Measurements from ENCODE around the gene CYTH4. TPM values are rescaled to one million over a fixed set of nuclear protein-coding genes. Genes with fewer than 3 reads are reported as not detected.

CYTH4 gene
- total RNA-seq, 4 donors from 2014 or later: 13.5 to 75.9 (median 22.5) TPM

DNA sequence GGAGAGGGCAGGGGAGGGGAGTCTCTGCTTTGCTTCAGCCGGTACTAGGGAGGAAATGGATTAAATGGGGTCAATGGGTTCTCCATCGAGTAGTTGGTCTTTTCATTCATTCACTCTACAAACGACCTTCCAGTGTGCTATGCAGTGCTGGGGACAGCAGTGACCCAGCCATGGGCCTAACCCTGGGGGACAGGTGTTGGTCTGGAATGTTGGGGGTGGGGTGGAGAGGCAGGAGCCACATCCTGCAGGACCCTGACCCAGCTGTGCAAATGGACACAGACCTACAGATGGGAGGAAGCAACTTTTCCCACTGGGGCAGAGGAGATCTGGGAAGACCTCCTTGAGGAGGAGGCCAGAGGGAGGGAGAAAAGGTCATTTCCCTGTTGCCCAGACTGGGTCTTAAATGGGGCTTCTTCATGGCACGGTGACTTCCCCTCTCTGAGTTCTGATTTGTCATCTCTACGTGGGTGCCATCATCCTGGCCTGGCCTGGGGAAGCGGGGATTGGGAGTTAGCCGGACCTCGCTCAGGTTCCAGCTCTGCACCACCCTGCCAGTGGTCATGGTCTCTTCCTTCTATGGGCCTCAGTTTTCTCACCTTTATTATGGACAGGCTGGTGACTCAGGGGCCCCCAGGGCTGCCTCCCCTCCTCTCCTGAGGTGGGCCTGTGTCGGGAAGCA, 2.0 kb downstream of the CYTH4 start:
- Histone ChIP-seq H3K9me3 (no peaks in the 10 kb centered on the region), H3K27ac (peak overlapping the region; percentile 69 to 86 (median 76)), H3K4me3 (peak overlapping the region; percentile 49 to 57 (median 52)), H3K36me3 (no peaks in the 10 kb centered on the region), H3K27me3 (no peaks in the 10 kb centered on the region), H3K4me1 (peaks cover 0 to 8% (median 0%) of the 10 kb centered on the region in 4 donors)
- TF ChIP-seq POLR2A (IDR thresholded peaks at IDR 0.05) (no peak), CTCF (IDR thresholded peaks at IDR 0.05) (no peak)
- DNase-seq: no peak

DNA sequence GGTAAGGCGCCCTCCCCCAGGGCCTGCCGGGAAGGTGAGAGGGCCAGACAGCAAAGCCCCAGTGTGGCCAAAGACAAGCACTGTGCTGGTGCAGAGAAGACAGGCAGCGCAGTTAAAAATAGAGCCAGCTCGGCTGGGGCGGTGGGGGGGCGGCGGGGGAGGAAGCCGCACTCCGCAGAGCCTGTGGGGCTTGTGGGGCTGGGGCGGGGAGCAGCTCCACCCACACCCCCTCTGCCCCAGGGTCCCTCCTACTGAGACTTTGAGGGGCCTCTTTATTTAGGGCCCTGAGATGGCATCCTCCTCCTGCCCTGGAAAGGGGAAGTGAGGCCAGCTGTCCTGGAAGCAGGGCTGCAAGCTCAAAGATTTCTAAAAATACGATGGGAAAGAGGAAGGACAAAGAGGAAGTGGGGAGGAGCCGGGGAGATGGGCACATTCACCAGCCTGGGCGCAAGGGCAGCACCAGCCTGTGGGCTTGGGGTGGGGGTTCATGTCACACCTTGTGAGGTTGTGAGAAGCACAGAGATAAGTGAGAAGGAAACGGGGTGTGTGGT, 2.6 kb downstream of the CYTH4 start:
- Histone ChIP-seq H3K36me3 (no peaks in the 10 kb centered on the region), H3K4me1 (peaks cover 0 to 8% (median 0%) of the 10 kb centered on the region in 4 donors), H3K4me3 (peak overlapping the region; percentile 49 to 57 (median 52)), H3K27ac (peak overlapping the region; percentile 69 to 86 (median 76)), H3K9me3 (no peaks in the 10 kb centered on the region), H3K27me3 (no peaks in the 10 kb centered on the region)
- no peak for TF ChIP-seq CTCF (IDR thresholded peaks at IDR 0.05)
- no peak for TF ChIP-seq POLR2A (IDR thresholded peaks at IDR 0.05)
- DNase-seq: peak in 2 of 3 donors; percentile 87 to 88

DNA sequence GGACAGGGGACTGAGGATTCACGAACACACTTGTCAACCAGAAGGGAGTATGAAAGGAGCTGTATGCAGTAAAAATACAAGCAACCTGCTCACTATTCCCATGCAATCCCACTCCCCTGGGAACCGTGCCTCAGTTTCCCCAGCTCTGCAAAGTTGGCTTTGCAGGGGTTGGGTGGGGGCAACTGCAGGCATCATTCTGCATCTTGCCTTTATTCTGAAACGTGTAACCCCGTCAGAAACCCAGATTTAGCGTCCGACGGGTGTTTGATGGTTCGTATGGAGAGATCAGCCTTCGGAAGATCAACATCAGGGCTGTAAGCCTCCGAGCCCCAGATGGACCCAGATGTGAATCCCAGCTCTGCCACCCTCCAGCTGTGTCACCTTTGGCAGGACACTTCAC, 3.6 kb downstream of the CYTH4 start:
- peaks cover 0 to 8% (median 0%) of the 10 kb centered on the region in 4 donors for H3K4me1 ChIP-seq
- no peak for DNase-seq
- TF ChIP-seq CTCF (IDR thresholded peaks at IDR 0.05) (no peak), POLR2A (IDR thresholded peaks at IDR 0.05) (no peak)
- no peak overlapping the region for H3K4me3 ChIP-seq
- peak overlapping the region in 1 of 4 donors; percentile 86 for H3K27ac ChIP-seq
- H3K27me3 ChIP-seq: no peaks in the 10 kb centered on the region
- H3K9me3 ChIP-seq: no peaks in the 10 kb centered on the region
- no peaks in the 10 kb centered on the region for H3K36me3 ChIP-seq

DNA sequence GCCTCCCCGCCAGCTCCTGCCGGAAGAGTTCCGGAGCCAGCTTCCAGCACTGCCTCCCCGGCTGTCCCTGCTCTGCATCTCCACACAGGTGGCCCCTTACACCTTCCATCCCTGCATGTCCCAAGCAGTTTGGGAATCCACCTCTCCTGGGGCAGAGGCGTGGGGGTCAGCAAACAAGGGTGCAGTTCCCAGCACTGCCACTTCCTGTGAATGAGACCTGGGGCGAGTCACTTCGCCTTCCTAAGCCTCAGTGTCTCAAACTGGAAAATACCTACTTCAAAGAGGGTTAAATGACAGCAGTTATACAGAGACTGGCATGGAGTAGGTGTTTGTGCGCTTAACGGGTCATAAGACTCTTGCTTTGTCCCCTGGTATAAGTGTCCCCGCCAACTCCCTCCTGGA, 5.2 kb downstream of the CYTH4 start:
- Histone ChIP-seq H3K4me1 (peaks cover 0 to 8% (median 0%) of the 10 kb centered on the region in 4 donors), H3K4me3 (no peak overlapping the region), H3K27me3 (no peaks in the 10 kb centered on the region), H3K36me3 (no peaks in the 10 kb centered on the region), H3K9me3 (no peaks in the 10 kb centered on the region), H3K27ac (no peak overlapping the region)
- no peak for TF ChIP-seq CTCF (IDR thresholded peaks at IDR 0.05)
- DNase-seq: no peak

DNA sequence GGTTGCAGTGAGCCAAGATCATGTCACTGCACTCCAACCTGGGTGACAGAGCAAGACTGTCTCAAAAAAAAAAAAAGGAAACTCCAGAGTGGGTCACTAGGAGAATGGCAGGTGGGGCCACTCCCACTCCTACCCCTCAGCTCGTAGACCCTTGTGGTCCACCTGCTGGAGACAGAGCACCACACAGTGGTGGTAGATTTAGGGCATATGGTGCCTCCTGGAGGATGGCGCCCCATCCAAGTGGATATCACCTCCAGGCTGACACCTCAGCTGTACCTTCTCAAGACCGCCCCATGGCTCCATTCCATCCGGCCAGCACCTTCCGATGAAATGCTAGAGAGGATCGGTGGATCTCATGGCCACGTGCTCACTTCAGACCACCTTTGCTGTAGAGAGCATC, 6.2 kb downstream of the CYTH4 start:
- Histone ChIP-seq H3K9me3 (no peaks in the 10 kb centered on the region), H3K4me1 (peaks cover 0 to 8% (median 0%) of the 10 kb centered on the region in 4 donors), H3K27me3 (no peaks in the 10 kb centered on the region), H3K4me3 (no peak overlapping the region), H3K36me3 (no peaks in the 10 kb centered on the region), H3K27ac (no peak overlapping the region)
- no peak for DNase-seq
- no peak for TF ChIP-seq CTCF (IDR thresholded peaks at IDR 0.05)

All from Peyer's patch (tissue), 4 donors.